22Rv1 (cell line): ENCODE data around the gene PROM1.

Experiments used
- H3K27ac ChIP-seq: fragments of 450-650 bp; 2 replicates; pipeline ENCODE4 v1.5.1; 2017
- CTCF ChIP-seq: fragments of 450-650 bp; IDR thresholded peaks from 2 replicates; pipeline ENCODE4 v1.5.1; 2017; ENCODE audit warnings: mild to moderate bottlenecking
- ZFX ChIP-seq: fragments of 450-650 bp; IDR thresholded peaks from 2 replicates; pipeline ENCODE4 v1.6.1; 2017; ENCODE audit warnings: antibody characterized with exemption, borderline replicate concordance

PROM1 gene

GRCh38 chr4:16018841-16019240 is 65.0 kb downstream of the PROM1 start:
- no peak overlapping the region for H3K27ac ChIP-seq
- TF ChIP-seq ZFX: no peak
- no peak for TF ChIP-seq CTCF

GRCh38 chr4:16018061-16018676 is 65.7 kb downstream of the PROM1 start:
- H3K27ac ChIP-seq: no peak overlapping the region
- no peak for TF ChIP-seq CTCF

DNA sequence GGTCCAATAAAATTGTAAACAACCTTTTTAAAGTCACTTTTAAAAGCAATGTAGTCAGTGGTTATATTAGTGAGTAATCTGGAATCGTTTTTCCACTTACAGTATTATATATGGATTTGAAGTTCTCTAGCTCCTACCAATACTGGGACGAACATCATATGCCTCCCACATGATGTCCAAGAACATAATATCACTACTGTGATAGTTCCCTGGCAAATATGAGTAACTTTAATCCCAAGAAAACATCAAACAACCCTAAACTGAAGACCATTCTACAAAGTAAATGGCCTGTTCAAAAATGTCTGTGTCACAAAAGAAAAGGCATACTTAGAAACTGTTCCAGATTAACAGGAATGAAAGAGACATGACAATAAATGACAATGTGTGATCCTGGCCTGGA is 67.3 kb downstream of the PROM1 start:
- TF ChIP-seq CTCF (no peak), ZFX (no peak)
- no peak overlapping the region for H3K27ac ChIP-seq

DNA sequence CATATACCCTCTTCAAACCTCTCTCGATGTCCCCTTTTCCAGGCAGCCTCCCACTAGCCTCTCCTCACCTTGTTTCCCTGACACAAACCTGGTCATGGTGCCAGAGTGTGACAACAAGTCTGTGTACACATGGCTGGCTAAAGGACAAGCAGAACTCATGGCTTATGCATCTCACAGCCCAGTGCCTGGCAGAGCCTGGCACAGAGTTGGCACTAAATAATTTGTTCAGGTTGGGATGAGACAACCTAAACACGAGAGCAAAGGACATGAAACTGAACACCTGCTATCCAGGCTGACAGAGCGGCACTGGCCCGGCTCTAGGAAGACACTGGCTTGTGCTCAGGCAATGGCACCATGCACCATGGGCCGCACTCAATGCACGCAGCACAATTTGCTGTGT is 72.7 kb downstream of the PROM1 start:
- TF ChIP-seq CTCF: no peak
- TF ChIP-seq ZFX: no peak
- H3K27ac ChIP-seq: no peak overlapping the region

DNA sequence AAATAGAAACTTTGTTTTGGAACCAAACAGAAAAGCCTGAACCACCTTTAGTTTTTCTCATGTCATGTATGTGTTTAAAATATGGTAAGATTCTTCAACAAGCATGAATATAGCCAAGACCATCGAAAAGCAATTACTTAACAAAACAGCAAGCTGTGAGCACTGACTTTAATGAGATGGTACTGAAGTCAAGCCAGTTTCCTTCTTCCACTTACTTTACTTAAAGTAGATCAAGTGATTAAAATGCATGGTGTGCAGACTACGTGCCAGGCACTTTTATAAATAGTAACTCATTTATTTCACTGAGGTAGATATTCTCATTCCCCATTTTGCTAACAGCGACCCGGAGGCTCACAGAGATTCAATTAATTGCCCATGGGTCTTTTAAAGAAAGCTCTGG is 74.7 kb downstream of the PROM1 start:
- H3K27ac ChIP-seq: no peak overlapping the region
- TF ChIP-seq CTCF: no peak
- no peak for TF ChIP-seq ZFX

- H3K27ac ChIP-seq: no peak overlapping the region
- no peak for TF ChIP-seq ZFX
- TF ChIP-seq CTCF: no peak
These were observed 76.2 kb downstream of the PROM1 start for GRCh38 chr4:16007471-16008095.

DNA sequence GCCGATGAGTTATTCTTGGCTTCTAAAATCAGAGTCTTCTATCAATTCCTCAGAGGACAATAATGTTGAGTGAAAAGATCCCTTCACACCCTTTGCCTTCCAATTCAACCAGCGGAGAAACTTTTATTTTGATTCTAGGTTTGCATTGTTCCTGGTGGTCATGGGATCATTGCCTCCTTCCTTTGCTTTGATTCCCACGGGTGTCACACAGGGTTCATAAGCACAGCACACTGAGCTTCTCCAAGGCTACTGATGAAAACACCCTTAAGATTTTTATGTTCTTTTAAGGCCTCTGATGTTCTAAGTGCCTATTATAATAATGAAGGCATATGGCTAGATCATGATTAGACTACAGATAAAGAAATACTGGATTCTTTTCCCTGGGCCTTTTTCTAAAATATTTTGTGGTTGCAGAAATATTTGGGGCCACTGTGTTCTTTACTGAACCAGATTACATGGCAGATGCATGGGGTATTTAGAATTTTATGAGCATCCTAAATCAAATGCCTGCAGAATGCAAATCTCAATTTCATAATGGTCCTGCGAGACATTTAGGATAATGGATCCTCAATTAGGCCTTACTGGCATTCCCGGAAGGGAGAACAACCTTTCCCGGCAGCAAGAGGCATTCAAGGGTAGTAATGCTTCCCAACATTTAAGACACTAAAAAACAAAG is 76.9 kb downstream of the PROM1 start:
- no peak overlapping the region for H3K27ac ChIP-seq
- no peak for TF ChIP-seq ZFX
- no peak for TF ChIP-seq CTCF
